HG02885 (cell line): Measurements from ENCODE around the gene TCF21.
"Not testable (repeated sequence)": the region's sequence is repeated elsewhere in the genome, so short reads cannot be mapped to it uniquely, and the experiment has no call there.

Experiments used
- ATAC-seq: cut with Tn5 transposase; IDR thresholded peaks from one replicate; pipeline ENCODE4 v1.9.1; 2021; ENCODE audit warnings: mild to moderate bottlenecking; ENCODE audit not compliant: unreplicated experiment, poor library complexity

The TCF21 gene

DNA sequence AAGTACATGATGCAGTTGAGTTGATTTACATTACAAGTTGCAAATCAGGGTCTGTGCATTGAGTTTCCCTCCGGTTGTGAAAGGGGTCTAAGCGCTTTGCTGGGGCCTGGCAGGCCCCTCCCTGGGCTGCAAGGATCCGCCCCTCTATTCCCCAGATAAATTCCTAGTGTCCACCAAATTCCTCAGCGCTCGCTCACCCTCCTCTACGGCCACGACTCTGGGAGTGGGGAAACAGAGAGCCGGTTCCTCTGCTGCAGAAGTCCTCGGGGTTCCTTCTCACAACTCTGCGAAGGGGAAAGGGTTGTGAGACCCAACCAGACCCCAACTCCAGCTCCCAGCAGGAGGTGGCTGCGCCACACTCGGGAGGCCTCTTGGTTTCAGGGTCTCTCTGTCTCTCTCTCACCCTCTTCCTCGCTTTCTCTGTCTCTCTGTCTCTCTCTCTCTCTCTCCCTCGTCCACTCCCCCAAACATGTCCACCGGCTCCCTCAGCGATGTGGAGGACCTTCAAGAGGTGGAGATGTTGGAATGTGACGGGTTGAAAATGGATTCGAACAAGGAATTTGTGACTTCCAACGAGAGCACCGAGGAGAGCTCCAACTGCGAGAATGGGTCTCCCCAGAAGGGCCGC, at the start of gene TCF21:
TSS of gene TCF21 (plus strand) at position 185 of the 628 bp plus-strand sequence. CDS start at position 470, 285 bp downstream.
- ATAC-seq = no peak

- no peak for ATAC-seq
Measured at GRCh38 chr6:133841176-133841575, 47.7 kb upstream of the TCF21 start.

DNA sequence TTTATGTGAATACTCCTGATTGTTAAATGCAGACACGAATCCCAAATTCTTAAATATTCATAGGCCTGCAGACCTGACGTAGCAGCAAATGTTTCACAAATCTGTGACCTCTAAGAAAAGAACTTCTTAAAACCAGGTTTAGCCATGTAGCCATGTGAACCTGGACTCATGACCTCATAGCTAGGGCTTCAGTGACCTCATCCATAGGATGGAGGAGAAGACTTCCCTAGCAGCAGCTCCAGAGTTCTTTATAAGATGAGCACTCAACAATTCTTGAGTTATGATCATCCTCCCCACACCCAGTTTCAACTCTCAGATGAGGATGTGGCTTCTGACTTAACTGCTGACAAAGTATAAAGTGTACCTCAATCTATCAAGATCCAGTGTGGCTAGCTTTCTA, 45.8 kb upstream of the TCF21 start:
- no peak for ATAC-seq

GRCh38 chr6:133844709-133845108, 44.2 kb upstream of the TCF21 start:
- ATAC-seq = no peak

DNA sequence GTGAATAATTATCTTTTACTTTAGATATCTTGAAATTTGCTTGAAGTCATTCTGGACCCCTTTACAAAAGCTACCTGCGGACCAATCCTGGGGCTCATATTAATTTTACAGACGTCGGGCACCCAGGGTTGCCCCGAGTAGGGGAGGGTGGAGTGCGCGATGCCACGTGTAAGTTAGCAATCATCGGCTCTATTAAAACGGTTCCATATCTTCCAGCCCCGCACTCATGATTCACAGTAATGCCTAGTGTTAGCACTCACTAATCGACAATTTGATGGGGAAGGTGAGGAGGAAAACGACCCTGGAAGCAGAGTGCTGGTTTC, 34.9 kb upstream of the TCF21 start:
- ATAC-seq = no peak

DNA sequence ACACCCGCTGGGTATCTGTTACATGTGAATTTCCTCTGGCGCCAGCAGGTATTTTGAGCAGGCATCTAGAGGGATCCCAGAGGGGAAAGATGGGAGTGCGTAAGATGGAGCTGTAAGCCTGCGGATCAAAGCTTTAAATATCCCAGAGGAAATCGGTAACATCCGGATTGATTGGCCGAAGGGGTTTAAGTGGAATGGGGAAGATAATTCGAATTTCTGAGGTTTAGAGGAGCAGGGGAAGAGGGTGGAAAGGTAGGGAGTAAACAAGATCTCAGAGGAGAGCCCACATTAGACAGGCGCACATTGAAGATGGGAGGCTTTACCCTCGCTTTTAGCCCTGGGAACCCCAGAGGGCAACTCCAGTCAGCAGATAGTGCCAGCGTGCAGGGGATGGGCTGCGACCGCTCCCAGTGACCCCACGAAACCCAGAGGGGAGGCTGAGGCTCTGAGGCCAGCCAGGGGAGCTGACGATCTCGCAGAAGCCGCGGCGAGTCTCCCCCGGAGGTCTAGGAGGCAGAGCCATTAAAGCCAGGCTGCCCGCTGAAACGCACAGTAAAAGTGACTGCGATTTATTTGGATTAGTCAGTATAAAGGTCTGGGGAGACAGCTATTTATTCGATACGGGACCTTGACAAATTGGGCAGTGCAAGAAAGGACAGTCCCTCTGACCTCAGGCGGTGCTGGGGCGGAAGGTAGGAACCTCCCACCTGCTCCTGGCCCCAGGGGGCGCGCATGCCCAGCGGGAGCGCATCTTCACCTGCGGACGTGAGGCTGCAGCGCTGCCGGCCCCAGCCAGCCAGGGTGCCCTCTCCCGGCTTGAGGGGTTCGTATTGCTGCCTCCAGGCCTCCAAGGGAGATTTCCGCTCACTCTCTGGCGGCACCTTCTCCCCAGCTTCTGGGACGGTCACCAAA, 34.3 kb upstream of the TCF21 start:
- ATAC-seq = no peak

DNA sequence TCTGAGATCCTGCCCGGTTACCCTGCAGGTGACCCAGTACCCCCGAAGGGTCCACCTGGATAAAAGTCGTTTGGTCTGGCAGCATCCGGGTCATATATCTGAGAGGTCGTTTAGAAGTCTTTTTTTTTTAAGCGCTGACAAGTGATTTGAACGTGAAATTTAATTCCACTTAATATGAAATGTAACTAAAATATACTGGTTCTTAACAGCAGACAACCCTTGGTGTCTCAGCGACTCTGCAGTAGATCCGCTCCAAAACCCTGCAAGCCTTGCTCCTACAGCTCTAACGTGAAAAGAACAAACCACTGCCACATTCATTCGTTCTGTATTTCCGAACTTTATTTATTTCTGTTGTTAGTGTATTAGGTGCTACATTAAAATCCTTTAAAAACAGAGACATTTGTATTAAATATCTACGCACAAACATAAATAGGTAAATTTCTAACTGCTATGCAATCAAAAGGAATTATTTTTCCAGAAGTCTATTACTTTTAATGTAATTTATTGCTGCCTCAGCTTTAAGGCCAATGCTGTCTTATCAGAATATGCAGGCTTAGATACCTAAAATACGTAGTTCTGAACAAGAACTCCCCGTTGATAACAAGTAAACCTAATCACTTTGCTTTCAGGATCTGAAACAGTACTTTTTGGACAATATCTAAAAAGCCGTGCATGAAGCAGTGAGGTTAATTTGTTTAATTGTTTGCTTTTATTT, 33.5 kb upstream of the TCF21 start:
- ATAC-seq = no peak

DNA sequence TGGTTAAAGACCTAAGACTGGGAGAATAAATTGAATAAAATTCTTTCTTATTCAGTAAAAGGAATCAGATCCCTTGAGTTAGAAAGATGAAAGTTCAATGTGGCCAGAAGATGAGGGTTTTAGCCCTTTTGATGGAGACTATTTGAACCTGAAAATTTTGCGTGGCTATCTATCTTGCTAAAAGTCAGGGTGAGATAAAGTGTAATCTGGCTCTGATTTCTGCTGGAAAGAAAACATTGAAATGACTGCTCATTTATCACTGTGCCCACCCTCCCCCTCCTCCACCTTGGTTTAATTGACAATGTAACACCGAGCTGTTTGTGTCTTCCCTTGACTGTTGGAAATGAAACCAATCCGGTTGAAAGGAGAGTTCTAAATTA, 32.9 kb upstream of the TCF21 start:
- no peak for ATAC-seq

- ATAC-seq = no peak
Measured at GRCh38 chr6:133856911-133857310, 32.0 kb upstream of the TCF21 start.

- ATAC-seq = no peak
Measured at GRCh38 chr6:133857696-133858095, 31.2 kb upstream of the TCF21 start.

- ATAC-seq = not testable (repeated sequence)
Measured at GRCh38 chr6:133861337-133861736, 27.6 kb upstream of the TCF21 start.

GRCh38 chr6:133863228-133863627, 25.7 kb upstream of the TCF21 start:
- ATAC-seq = no peak

DNA sequence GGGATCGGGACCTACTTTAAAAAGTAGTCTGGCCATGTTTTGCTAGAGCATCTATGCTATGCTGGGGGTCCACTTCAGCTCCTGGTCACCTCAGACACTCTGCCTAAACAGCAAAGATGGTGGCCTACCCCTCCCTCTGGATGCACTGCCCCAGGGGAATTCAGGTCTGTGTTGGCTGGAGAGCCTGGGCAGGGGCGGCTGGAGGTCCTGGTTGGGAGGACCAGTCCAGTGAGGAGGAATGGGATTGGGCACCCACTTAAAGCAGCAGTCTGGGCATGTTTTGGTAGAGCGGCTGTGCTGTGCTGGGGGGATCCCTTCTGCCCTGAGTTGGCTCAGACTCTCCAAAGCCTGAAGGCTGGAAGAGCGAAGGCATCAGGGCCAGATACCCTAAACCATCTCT, 23.2 kb upstream of the TCF21 start:
- ATAC-seq = no peak

DNA sequence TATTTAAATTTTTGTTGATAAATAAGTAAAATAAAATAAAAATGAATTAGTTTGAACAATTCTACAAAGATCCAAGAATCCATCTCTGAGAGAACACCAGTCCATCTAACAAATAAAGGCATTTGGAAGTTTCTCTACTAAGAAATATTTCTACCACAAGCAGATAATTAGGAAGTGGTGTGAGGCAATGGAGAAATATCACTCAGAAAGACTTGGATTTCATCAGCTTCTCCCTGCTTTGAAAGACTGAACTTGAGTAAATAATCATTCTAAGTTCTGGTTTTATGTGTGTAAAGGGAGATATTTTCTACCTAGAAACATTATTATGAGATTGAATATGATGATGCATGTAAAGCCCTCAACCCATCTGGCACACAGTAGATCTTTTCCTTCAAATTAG, 17.8 kb upstream of the TCF21 start:
- ATAC-seq = no peak

DNA sequence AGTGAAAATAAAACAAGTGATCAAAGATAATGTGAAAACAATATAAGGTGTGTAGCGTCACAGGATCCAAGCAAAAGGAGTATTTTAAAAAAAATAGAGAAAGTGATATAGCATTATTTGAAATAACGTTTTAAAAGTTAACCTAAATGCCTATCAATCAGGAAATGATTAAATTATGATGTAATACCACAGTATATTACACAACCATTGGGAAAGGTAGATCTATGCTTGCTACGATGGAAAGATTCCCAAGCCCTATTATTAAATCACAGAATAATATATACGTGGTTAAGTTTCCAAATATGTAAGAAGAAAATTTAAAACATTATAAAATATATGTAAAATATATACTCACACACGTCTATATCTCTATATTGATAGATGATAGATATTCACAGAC, 15.4 kb upstream of the TCF21 start:
- no peak for ATAC-seq

DNA sequence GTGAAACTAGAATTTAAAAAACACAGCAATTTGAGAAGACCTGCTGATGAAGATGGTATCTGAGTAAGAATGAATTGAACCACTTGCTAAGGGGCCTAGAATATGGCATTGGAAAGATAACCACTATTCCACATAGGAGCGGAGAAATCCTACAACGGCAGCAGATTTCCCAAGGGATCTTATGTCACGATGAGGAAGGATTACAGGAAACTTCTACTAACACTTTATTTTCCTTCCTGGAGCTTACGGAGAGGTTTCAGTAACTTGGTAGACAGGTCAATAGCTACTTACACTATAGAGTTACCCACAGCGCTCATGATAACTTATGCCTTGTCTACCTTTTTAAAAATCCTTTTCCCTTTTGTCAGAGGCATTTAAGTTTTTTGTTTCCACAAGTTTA, 11.8 kb upstream of the TCF21 start:
- ATAC-seq = no peak

GRCh38 chr6:133880006-133880405, 8.9 kb upstream of the TCF21 start:
- ATAC-seq = no peak

GRCh38 chr6:133880896-133881295, 8.0 kb upstream of the TCF21 start:
- no peak for ATAC-seq

GRCh38 chr6:133886104-133886775, 2.7 kb upstream of the TCF21 start:
- ATAC-seq = no peak

DNA sequence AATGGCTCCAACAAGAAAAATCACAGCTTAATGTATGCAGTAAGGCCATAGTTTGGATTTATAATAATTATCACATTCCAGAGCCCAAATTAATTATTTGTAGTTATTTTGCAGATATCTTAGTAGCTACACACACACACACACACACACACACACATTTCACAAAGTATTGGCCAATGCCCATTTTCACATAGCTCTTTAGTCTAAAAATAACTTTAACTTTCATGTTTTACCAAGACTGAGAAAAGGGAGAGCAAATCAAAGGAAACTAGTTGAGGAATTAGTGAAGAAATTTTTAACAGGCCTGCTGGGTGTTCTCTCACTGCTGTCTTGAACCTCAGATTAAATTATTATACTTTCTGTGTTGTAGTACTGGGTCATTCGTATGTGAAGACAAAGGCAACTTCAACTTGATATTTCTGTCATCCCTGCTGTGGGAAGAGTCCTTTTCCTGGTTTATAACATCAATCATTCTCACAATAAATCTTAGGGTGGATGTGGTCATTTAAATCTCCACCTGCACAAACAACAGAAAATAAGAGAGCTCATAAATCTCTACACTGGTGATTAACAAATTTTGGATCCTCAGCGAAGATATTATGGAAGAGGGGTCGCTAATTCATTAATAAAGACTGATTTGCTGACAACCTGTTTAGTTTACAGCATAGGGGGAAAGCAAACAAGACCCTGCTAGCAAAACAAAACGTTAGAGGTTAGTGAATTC, 1.6 kb upstream of the TCF21 start:
- ATAC-seq = no peak
